ENCODE measurements around the gene NLRP10.

The NLRP10 gene

GRCh38 chr11:7971846-7972245 is 6.6 kb upstream of the NLRP10 start:
- no peak for DNase-seq

GRCh38 chr11:7969756-7970646 is 4.8 kb upstream of the NLRP10 start:
- no peak for DNase-seq

GRCh38 chr11:7968686-7969085 is 3.4 kb upstream of the NLRP10 start:
- DNase-seq = no peak

GRCh38 chr11:7967826-7968225 is 2.6 kb upstream of the NLRP10 start:
- no peak for DNase-seq

GRCh38 chr11:7967097-7967496 is 1.9 kb upstream of the NLRP10 start:
- no peak for DNase-seq

GRCh38 chr11:7964873-7965272 is 374 bp downstream of the NLRP10 start:
- no peak for DNase-seq

- DNase-seq = no peak
Observed at GRCh38 chr11:7964261-7964660, 986 bp downstream of the NLRP10 start.

GRCh38 chr11:7955191-7955590 is 10.1 kb downstream of the NLRP10 start:
- no peak for DNase-seq

- no peak for DNase-seq
Observed at GRCh38 chr11:7949934-7950333, 15.3 kb downstream of the NLRP10 start.

- no peak for DNase-seq
Observed at GRCh38 chr11:7944123-7944522, 21.1 kb downstream of the NLRP10 start.

GRCh38 chr11:7941608-7942007 is 23.6 kb downstream of the NLRP10 start, which contains the start of gene OR10A3:
Gene OR10A3 (minus strand): TSS chr11:7941708. CDS start chr11:7939520, 2,188 bp downstream.
- DNase-seq = no peak

GRCh38 chr11:7941146-7941545 is 24.1 kb downstream of the NLRP10 start:
- no peak for DNase-seq

- no peak for DNase-seq
Observed at GRCh38 chr11:7936615-7937014, 28.6 kb downstream of the NLRP10 start.

GRCh38 chr11:7931168-7931567 is 34.1 kb downstream of the NLRP10 start, which contains the start of gene OR10A6:
Gene OR10A6 (minus strand): TSS chr11:7931268. CDS start chr11:7928662, 2,606 bp downstream.
- DNase-seq = no peak

- DNase-seq = no peak
Observed at GRCh38 chr11:7927635-7928034, 37.6 kb downstream of the NLRP10 start.

GRCh38 chr11:7924536-7924935 is 40.7 kb downstream of the NLRP10 start:
- DNase-seq = no peak

- DNase-seq = no peak
Observed at GRCh38 chr11:7918141-7918540, 47.1 kb downstream of the NLRP10 start.

Data from NCI-H226 (cell line).